ENCODE data around the gene UNG.
"Not testable (repeated sequence)": the region's sequence is repeated elsewhere in the genome, so short reads cannot be mapped to it uniquely, and the experiment has no call there.

UNG gene

DNA sequence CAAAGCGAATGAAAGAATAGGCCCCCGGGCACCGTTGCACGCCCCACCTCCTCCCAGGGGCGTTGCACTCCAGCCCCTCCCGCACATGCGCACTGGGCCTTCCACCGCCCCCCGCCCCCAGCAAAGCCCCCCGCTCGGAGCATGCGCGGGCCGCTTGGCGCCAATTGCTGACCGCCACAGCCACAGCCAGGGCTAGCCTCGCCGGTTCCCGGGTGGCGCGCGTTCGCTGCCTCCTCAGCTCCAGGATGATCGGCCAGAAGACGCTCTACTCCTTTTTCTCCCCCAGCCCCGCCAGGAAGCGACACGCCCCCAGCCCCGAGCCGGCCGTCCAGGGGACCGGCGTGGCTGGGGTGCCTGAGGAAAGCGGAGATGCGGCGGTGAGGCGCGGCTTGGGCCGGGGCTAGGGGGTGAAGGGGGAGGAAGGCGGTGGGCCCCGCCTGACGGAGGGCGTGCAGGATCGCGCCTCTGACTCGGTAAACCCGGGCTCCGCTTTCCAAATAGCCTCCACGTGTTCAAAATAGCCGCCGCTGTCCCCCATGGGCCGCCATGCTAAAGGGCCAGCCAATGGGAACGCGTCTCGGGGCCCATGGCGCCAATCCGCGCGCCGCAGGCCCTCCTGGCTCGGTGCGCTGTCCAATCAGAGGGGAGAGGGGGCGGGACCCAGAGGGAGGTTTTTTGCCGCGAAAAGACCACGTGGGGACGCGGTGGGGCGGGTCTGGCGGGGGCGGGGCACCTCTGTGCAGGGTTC, at the start of gene UNG:
Gene UNG, plus strand, starts transcription at position 163 of the 748 bp plus-strand sequence. Its CDS starts 83 bp downstream, at position 246.
- H3K36me3 ChIP-seq, result peaks cover 6 to 41% (median 32%) of the 10 kb centered on the region in 11 experiments
- H4K20me1 ChIP-seq, result peaks cover 0 to 17% (median 5%) of the 10 kb centered on the region in 11 experiments; a peak in 7 of 22 replicates
- no peak for TF ChIP-seq Cebpa-rat (IDR thresholded peaks at IDR 0.05)
- no peaks in the 10 kb centered on the region for H3K9me3 ChIP-seq (replicated peaks in 1 of 11)
- peak within 1 kb of the TSS; percentile 26 to 89 (median 84); a peak in 21 of 22 replicates for H3K27ac ChIP-seq
- peak within 1 kb of the TSS; percentile 70 to 89 (median 86) for H3K9ac ChIP-seq
- H3K27me3 ChIP-seq, result no peaks in the 10 kb centered on the region
- H3K4me2 ChIP-seq, result peak within 1 kb of the TSS; percentile 91 to 99 (median 96)
- peak within 1 kb of the TSS; percentile 81 to 96 (median 86) for H3K4me3 ChIP-seq
- H3K4me1 ChIP-seq, result peaks cover 25 to 46% (median 36%) of the 10 kb centered on the region in 10 experiments

GRCh38 chr12:109048706-109049105, 48.7 kb upstream of the UNG start:
- H3K4me1 ChIP-seq, result peaks cover 5 to 15% (median 13%) of the 10 kb centered on the region in 10 experiments
- not testable (repeated sequence) for H3K36me3 ChIP-seq; H3K4me3 ChIP-seq; H3K27ac ChIP-seq; H3K27me3 ChIP-seq; H3K9me3 ChIP-seq (replicated peaks in 1 of 11); H3K4me2 ChIP-seq; H4K20me1 ChIP-seq
- 0 out of 22 replicates have a peak overlapping the region, but pooled peaks of 1 of the 11 experiments have one; percentile 17 for H3K9ac ChIP-seq

- not testable (repeated sequence) for H3K36me3 ChIP-seq; H3K9ac ChIP-seq; H3K4me2 ChIP-seq; H3K27me3 ChIP-seq; H4K20me1 ChIP-seq; H3K27ac ChIP-seq; H3K4me3 ChIP-seq; H3K9me3 ChIP-seq (replicated peaks in 1 of 11)
- peaks cover 14 to 23% (median 19%) of the 10 kb centered on the region in 10 experiments for H3K4me1 ChIP-seq
Measured at GRCh38 chr12:109049794-109050193, 47.6 kb upstream of the UNG start.

DNA sequence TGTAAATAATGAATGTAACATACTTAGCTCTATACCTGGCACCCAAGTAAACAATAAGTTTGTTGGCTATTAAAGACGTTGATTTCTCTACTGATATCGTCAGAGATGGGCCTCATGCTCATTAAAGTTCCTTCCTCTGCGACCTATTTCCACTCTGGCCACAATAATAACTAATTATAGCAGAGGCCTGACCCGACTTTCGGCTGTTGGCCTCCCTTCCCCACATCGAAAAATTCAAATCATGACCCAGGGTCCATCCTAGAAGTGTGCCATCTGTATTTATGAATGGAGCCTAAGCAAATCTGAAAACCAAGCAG, 45.3 kb upstream of the UNG start:
- Histone ChIP-seq H4K20me1 (no peaks in the 10 kb centered on the region), H3K4me3 (peak overlapping the region; percentile 90 to 100 (median 96)), H3K9me3 (replicated peaks in 1 of 11) (no peaks in the 10 kb centered on the region), H3K4me1 (peaks cover 14 to 23% (median 19%) of the 10 kb centered on the region in 10 experiments), H3K4me2 (peak overlapping the region; percentile 78 to 99 (median 95)), H3K36me3 (peaks cover 0 to 8% (median 0%) of the 10 kb centered on the region in 11 experiments; a peak in 2 of 22 replicates), H3K27me3 (no peaks in the 10 kb centered on the region), H3K9ac (peak overlapping the region; percentile 86 to 94 (median 91); a peak in 18 of 22 replicates), H3K27ac (peak overlapping the region in 9 of 11 experiments; percentile 75 to 86 (median 81); a peak in 14 of 22 replicates)
- TF ChIP-seq Cebpa-rat (IDR thresholded peaks at IDR 0.05), result no peak

DNA sequence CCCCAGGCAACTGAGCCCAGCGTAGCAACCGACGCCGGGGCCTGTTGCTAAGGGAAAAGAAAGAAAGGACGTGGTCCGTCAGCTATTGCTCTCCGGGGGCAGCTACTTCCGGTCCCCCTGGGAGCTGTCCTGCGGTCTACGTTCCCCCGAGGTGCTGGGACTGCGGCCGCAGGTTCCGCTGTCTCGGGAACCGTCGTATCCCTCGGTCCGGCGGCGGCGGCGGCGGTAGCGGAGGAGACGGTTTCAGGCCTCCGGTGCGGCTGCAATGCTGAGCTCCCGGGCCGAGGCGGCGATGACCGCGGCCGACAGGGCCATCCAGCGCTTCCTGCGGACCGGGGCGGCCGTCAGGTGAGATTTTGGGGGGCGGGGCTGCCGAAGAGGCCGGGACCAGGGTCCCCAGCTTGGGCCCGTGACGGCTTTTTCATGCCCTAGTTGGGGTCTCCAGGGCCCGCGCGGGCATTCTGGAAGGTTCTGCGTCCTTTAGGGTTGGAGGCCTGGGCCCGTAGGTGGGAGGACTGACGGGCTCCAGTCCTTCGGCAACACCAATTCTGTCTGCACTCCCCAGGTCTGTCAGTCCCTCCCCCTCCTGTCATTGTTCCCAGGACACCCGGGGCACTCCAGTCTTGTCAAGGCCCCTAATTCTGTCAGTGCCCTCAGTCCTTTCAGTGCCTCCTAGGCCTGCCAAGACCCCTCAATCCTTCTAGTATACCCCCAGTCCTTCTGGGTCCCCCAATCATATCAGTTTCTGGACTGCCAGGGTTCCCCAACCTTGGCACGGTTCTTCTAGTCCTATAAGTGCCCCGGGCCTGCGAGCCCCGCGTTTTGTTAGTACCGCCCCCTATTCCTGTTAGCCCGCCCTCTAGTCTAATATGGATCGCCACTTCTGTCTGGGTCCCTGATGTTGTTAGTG, 44.7 kb upstream of the UNG start, which contains the start of gene USP30:
Gene USP30, plus strand, starts transcription at position 163 of the 910 bp plus-strand sequence. Its CDS starts 103 bp downstream, at position 266.
- Histone ChIP-seq H4K20me1 (no peaks in the 10 kb centered on the region), H3K27me3 (no peaks in the 10 kb centered on the region), H3K9me3 (replicated peaks in 1 of 11) (no peaks in the 10 kb centered on the region), H3K27ac (peak within 1 kb of the TSS; percentile 75 to 86 (median 81)), H3K4me1 (peaks cover 14 to 23% (median 19%) of the 10 kb centered on the region in 10 experiments), H3K36me3 (peaks cover 2 to 14% (median 5%) of the 10 kb centered on the region in 11 experiments; a peak in 20 of 22 replicates), H3K9ac (peak within 1 kb of the TSS; percentile 86 to 94 (median 91)), H3K4me2 (peak within 1 kb of the TSS; percentile 85 to 99 (median 96)), H3K4me3 (peak within 1 kb of the TSS; percentile 90 to 100 (median 96))
- no peak for TF ChIP-seq Cebpa-rat (IDR thresholded peaks at IDR 0.05)

DNA sequence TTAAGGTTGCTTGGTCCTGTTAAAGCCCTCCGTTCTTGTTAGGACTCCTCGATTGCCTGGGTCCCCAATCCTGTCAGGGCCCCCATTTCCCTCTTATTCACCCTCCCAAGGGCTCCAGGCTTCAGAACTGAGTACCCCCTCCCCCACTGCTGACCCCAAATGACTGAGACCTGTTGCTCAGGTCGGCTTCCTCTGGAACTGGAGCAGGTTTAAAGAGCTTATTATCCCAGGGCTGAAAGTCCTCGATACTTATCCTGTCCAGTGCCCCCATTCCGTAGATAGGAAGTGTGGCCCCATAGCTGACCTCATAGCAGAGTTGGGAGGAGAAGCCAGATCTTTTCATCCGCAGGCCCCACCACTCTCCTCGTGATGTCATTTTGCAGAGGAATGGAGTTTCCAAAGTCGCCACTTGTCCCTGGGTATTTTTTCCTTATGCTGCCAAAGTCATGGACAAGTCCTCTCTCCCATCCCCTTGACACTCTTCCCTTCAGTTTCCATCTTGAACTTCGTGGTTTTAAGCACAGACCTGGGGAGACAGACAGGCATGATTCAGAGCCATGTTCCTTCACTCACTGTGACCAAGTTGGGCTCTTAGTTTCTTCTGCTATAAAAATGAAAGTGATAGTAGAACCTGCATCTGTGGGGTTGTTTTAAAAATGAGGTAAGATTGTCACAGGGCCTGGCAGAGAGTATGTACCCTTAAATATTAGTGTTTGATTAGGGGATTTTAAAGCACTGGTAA, 43.8 kb upstream of the UNG start:
- Histone ChIP-seq H3K4me2 (peak overlapping the region; percentile 85 to 99 (median 96)), H3K27ac (peak overlapping the region; percentile 75 to 86 (median 81); a peak in 20 of 22 replicates)

DNA sequence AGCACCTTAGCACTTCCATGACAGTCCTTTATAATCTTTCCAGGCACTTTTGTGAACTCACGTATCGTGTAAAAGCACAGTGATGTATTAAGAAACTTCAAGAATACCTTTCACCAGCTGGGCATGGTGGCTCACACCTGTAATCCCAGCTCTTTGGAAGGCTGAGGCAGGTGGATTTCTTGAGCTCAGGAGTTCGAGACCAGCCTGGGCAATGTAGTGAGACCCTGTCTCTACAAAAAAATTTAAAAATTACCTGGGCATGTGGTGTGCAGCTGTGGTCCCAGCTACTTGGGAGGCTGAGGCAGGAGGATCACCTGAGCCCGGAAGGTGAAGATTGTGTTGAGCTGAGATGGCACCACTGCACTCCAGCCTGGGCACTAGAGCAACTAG, 43.3 kb upstream of the UNG start:
- peak overlapping the region; percentile 85 to 99 (median 96) for H3K4me2 ChIP-seq
- H3K9me3 ChIP-seq (replicated peaks in 1 of 11); H4K20me1 ChIP-seq; H3K27me3 ChIP-seq: not testable (repeated sequence)
- H3K9ac ChIP-seq, result peak overlapping the region in 10 of 11 experiments; percentile 86 to 94 (median 91); a peak in 14 of 22 replicates
- H3K27ac ChIP-seq, result peak overlapping the region in 8 of 11 experiments; percentile 21 to 84 (median 81); a peak in 7 of 22 replicates
- peaks cover 15 to 29% (median 19%) of the 10 kb centered on the region in 11 experiments for H3K36me3 ChIP-seq
- H3K4me3 ChIP-seq, result peak overlapping the region in 9 of 10 experiments; percentile 90 to 100 (median 97); a peak in 13 of 20 replicates
- H3K4me1 ChIP-seq, result peaks cover 14 to 23% (median 19%) of the 10 kb centered on the region in 10 experiments

More for the DNA sequence above, 43.8 kb upstream of the UNG start:
- Histone ChIP-seq H3K9ac (peak overlapping the region; percentile 86 to 94 (median 91)), H3K9me3 (replicated peaks in 1 of 11) (no peaks in the 10 kb centered on the region), H4K20me1 (no peaks in the 10 kb centered on the region), H3K4me3 (peak overlapping the region; percentile 90 to 100 (median 96)), H3K27me3 (no peaks in the 10 kb centered on the region), H3K4me1 (peaks cover 14 to 23% (median 19%) of the 10 kb centered on the region in 10 experiments), H3K36me3 (peaks cover 11 to 23% (median 14%) of the 10 kb centered on the region in 11 experiments)
- TF ChIP-seq Cebpa-rat (IDR thresholded peaks at IDR 0.05), result no peak

- Histone ChIP-seq H3K4me3 (no peak overlapping the region), H3K9me3 (replicated peaks in 1 of 11) (no peaks in the 10 kb centered on the region), H3K27ac (no peak overlapping the region), H4K20me1 (no peaks in the 10 kb centered on the region), H3K27me3 (no peaks in the 10 kb centered on the region), H3K4me1 (peaks cover 14 to 23% (median 19%) of the 10 kb centered on the region in 10 experiments), H3K36me3 (peaks cover 17 to 33% (median 23%) of the 10 kb centered on the region in 11 experiments), H3K9ac (peak overlapping the region in 4 of 11 experiments; percentile 91 to 94 (median 93); a peak in 3 of 22 replicates), H3K4me2 (peak overlapping the region in 10 of 11 experiments; percentile 85 to 99 (median 96); a peak in 13 of 22 replicates)
- no peak for TF ChIP-seq Cebpa-rat (IDR thresholded peaks at IDR 0.05)
Measured at GRCh38 chr12:109054520-109054919, 42.9 kb upstream of the UNG start.
